HL-60 (cell line): Measurements from ENCODE around the gene GPHN.

Experiments used
- GABPA ChIP-seq: IDR thresholded peaks from 2 replicates; pipeline ENCODE4 v1.6.1; 2012; ENCODE audit warnings: low read depth
- POLR2AphosphoS5 ChIP-seq: IDR thresholded peaks from 2 replicates; pipeline ENCODE4 v1.6.1; 2012; ENCODE audit warnings: low read depth
- TF ChIP-seq, protein P1 (sequence below): IDR thresholded peaks from one replicate; pipeline ENCODE4 v1.5.1; 2011; ENCODE audit warnings: low read length, control low read depth, inconsistent platforms; ENCODE audit not compliant: insufficient read depth

DNA sequence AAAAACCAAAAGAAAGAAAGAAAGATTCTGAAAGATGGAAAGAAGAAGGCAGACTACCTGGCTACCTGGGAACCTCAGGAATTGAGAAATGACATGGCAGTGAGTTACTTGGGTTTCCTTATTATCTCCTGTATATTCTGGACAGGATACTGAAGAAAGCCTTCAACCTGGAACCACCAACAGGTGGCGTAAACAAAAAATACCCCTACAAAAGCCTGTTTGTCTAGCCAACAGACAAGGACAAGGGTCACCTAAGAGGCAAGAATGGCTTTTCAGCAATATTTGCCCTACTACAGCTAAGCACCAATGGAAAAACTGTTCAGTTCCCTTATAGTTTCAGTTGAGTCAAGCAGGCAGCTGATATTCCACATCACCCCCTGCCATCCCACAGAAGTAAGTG lies 274.9 kb downstream of the GPHN start:
- TF ChIP-seq, protein P1, sequence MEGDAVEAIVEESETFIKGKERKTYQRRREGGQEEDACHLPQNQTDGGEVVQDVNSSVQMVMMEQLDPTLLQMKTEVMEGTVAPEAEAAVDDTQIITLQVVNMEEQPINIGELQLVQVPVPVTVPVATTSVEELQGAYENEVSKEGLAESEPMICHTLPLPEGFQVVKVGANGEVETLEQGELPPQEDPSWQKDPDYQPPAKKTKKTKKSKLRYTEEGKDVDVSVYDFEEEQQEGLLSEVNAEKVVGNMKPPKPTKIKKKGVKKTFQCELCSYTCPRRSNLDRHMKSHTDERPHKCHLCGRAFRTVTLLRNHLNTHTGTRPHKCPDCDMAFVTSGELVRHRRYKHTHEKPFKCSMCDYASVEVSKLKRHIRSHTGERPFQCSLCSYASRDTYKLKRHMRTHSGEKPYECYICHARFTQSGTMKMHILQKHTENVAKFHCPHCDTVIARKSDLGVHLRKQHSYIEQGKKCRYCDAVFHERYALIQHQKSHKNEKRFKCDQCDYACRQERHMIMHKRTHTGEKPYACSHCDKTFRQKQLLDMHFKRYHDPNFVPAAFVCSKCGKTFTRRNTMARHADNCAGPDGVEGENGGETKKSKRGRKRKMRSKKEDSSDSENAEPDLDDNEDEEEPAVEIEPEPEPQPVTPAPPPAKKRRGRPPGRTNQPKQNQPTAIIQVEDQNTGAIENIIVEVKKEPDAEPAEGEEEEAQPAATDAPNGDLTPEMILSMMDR, result no peak
- TF ChIP-seq GABPA, result no peak
- no peak for TF ChIP-seq POLR2AphosphoS5
